Neutrophil (primary cell): Measurements from ENCODE around the gene GYPB.
"Not testable (repeated sequence)": the region's sequence is repeated elsewhere in the genome, so short reads cannot be mapped to it uniquely, and the experiment has no call there.

Source experiments
- H3K27ac ChIP-seq: fragments of 200-600 bp; sonication (generic); 2 replicates; pipeline ENCODE4 v1.5.1; 2016; ENCODE audit warnings: mild to moderate bottlenecking, moderate library complexity
- H3K27me3 ChIP-seq: fragments of 200-600 bp; sonication (generic); 2 replicates; pipeline ENCODE4 v1.6.0; 2016; ENCODE audit warnings: mild to moderate bottlenecking
- H3K36me3 ChIP-seq: fragments of 200-600 bp; sonication (generic); 2 replicates; pipeline ENCODE4 v1.5.1; 2017
- H3K4me1 ChIP-seq, 2 experiments: fragments of 200-600 bp in 1 of 2; sonication (generic) in 1 of 2; 1 replicate in 1 of 2; 2 replicates in 1 of 2; pipeline versions ENCODE4 v1.5.1 to v1.6.1; 2013 to 2016; ENCODE audit warnings: low read depth in 1 of 2, low read length in 1 of 2, mild to moderate bottlenecking in 1 of 2, moderate library complexity in 1 of 2; ENCODE audit not compliant: control insufficient read depth in 1 of 2, insufficient read depth in 1 of 2
- H3K4me3 ChIP-seq, 2 experiments: fragments of 200-600 bp in 1 of 2; sonication (generic) in 1 of 2; 1 replicate in 1 of 2; 2 replicates in 1 of 2; pipeline ENCODE4 v1.5.1; 2013 to 2016; ENCODE audit warnings: low read depth in 1 of 2, low read length in 1 of 2, mild to moderate bottlenecking in 1 of 2, moderate library complexity in 1 of 2
- H3K9me3 ChIP-seq: fragments of 200-600 bp; sonication (generic); 2 replicates; pipeline ENCODE4 v1.5.1; 2016
- TF ChIP-seq, protein P1 (sequence below): fragments of 200-600 bp; sonication (generic); IDR thresholded peaks from 2 replicates; pipeline ENCODE4 v1.5.1; 2016; ENCODE audit warnings: antibody characterized with exemption

GYPB gene

DNA sequence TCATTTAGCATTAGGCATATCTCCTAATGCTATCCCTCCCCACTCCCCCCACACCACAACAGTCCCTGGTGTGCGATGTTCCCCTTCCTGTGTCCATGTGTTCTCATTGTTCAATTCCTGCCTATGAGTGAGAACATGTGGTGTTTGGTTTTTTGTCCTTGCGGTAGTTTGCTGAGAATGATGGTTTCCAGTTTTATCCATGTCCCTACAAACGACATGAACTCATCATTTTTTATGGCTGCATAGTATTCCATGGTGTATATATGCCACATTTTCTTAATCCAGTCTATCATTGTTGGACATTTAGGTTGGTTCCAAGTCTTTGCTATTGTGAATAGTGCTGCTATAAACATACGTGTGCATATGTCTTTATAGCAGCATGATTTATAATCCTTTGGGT lies 7.5 kb upstream of the GYPB start:
- not testable (repeated sequence) for H3K4me3 ChIP-seq, H3K36me3 ChIP-seq, H3K9me3 ChIP-seq, H3K4me1 ChIP-seq, H3K27ac ChIP-seq, H3K27me3 ChIP-seq

DNA sequence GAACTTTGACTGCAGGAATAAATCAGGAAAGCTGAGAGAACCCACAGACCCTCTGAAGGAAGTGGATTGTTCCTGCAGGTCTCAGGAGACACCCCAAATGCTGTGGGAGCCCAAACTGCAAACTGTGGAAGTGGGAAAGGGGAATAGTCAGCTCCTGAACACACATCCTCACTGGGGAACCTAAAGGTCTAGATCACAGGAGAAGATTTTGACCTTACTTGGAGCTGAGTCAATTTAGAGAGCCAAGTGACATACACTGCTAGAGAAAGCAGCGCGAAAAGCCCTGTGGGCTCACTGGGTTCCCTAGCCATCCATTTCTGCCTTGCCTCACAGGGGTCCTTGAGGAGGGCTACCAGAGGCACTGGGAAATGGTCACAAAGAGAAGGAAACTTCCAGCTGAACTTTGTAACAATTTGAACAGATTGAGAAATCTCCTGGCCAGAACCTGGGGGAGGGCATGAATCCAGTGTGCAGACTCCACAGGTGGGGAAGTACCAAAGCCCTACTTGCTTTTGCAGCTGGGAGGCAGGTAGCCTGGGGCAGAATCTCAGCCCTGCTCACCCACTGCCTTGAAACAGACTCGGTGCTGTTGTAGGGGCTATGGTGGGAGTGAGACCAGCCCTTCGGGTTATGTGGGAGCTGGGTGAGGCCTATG lies 5.3 kb upstream of the GYPB start:
- H3K27me3 ChIP-seq, H3K9me3 ChIP-seq, H3K4me1 ChIP-seq, H3K36me3 ChIP-seq, H3K4me3 ChIP-seq, H3K27ac ChIP-seq: not testable (repeated sequence)

DNA sequence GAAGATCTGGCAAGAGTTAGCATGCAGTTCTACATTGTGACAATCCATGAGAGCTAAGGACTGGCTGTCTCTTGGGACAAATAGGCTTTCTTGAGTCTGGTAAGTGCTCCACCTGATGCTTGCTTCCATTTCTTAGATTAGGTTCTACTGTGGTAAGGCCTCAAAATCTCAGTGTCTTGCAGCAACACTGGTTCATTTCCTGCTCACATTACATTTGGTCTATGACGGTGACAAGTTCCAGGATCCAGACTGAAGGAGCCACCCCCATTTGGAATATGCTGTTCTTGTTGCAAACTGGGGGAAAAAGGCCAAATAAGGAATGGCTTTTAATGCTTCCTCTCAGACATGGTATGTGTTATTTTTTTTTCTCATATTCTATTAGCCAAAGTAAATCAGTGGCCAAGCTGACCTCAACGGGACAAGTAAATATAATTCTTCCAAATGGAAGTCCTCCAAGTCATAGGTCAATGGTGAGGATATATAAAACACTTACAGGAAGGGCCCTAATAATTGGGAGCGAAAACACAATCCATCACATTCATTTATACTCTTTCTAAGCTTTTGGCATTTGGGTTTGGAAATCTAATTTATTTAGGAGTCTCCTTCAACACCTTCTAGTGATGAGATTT lies 3.7 kb upstream of the GYPB start:
- H3K27me3 ChIP-seq, H3K27ac ChIP-seq, H3K4me1 ChIP-seq, H3K4me3 ChIP-seq, H3K9me3 ChIP-seq, H3K36me3 ChIP-seq: not testable (repeated sequence)

DNA sequence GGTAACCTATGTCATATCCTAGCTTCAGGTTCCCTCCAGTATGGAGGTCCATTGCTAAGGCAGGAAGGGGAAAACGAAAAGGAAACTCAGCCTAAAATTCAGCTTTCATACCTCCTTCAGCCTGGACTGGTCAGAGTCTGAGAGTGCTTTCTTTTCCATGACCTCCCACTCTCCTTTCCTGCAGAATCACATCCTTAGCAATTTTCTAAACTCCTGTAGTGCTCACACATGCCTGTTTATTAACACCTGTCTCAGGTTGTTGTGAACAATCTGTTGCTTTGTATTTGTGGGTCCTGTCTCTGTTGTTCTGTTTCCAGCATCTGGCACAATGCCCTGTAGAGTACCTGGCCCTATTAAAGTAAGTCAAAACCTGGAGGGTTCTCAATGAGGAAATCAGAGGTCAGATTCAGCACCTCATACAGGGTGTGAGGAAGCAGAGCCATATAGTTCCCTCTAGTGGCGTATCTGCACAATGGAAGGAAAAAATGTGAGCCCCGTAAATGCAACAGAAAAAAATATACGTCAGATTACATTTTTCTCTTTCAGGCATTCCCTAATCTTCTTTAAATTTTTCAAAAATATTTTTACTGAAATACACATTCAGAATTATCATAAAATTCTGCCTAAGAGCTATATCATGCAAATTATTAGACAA lies 2.3 kb upstream of the GYPB start:
- H3K9me3 ChIP-seq, H3K4me3 ChIP-seq, H3K4me1 ChIP-seq, H3K27me3 ChIP-seq, H3K27ac ChIP-seq, H3K36me3 ChIP-seq: not testable (repeated sequence)

DNA sequence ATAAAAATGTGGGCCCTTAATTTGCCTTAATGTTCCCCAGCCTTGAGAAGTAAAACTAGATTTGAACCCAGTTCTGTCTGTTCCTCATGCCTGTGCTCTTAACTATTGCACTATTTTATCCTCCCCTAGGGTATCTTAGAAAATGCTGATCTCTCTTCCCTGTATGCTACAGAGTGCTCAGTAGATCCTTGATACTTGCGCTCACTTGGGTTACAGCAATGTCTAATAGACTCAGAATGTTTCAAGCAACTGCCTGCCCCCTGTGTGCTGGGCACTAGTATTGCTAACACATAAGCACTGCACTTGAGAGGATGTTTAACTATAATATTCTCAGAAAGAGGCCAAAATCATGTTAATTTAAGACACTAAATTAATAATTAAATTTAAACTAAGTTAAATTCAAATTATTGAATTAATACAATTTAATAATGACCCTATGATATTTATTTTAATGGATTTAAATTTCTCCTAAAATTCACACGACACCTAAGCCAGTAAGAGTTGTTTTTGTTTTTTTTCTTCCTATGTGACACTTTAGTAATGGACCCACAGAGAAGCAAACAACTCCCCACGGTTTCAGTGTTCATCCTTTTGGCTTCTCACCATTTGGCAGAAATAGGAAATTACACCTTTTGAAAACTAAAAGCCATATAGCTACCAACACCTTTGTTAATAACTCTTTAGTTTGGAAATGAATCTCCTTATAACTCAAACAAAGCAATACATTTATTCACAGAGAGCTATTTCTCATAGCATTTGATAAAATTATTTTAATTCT lies 768 bp downstream of the GYPB start:
- H3K9me3 ChIP-seq, H3K27me3 ChIP-seq, H3K4me3 ChIP-seq, H3K27ac ChIP-seq, H3K4me1 ChIP-seq, H3K36me3 ChIP-seq: not testable (repeated sequence)

DNA sequence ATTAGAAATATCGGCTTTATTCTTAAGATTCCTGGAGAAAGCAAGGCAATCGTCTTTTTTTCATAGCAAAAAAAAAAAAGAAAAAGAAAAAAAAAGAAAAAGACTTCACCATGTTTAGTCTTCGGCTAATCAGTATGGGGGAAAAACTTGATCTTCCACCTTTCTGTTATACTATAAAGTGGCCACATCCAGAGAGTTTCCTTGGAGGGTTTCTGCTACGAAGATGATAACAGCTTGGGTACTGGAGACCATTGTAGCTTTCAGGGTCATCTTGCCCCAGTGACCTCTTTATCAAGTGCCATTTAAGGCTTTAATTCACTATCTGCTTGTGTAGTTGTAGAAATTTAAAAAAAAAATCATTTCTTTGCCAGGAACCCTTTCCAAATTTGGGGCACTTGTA lies 1.9 kb downstream of the GYPB start:
- not testable (repeated sequence) for H3K4me1 ChIP-seq, H3K4me3 ChIP-seq, H3K36me3 ChIP-seq, H3K9me3 ChIP-seq, H3K27me3 ChIP-seq, H3K27ac ChIP-seq

DNA sequence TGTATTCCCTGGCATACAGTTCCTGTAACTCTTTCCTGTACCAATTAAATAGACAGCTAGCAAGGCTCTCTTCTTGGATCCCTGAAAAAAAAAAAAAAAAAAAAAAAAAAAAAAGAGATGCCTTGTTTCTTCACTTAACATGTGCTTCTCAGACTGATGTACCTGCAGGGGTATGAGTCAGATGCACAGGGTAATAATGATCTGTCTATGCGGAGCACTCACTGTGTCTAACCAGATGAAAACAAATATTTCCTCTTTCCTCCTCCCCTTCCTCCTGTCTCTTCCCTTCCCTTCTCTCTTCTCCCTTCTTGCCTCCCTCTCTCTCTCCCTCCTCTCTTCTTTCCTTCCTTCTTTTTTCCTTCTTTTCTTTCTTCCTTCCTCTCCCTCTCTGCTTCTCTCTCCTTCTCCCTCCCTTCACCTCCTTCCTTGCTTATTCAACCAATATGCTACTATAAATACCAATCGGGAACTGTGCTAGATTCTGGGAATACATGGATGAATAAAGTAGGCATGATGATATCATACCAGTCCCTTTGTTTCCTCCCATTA lies 3.0 kb downstream of the GYPB start:
- H3K27me3 ChIP-seq, H3K9me3 ChIP-seq, H3K4me3 ChIP-seq, H3K36me3 ChIP-seq, H3K27ac ChIP-seq, H3K4me1 ChIP-seq: not testable (repeated sequence)

DNA sequence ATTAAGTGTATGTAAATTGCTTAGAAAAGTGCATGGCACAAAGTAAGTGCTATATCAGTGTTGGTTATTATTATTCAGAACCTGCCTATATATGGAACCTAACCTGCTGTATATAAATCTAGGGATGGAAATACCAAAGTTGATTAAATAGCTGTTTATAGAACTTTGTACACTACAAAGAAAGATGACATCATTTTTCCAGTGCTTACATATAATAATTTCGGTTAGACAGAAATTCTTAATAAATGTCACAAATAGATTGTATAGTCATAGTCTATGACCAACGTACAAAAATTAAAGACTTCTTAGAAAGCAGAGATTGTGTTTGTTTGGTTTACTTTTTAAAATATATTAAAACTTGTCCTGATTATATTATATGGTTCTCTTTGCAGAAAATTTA lies 4.4 kb downstream of the GYPB start:
- H3K4me1 ChIP-seq, result no peaks in the 10 kb centered on the region
- H3K27me3 ChIP-seq, result no peaks in the 10 kb centered on the region

DNA sequence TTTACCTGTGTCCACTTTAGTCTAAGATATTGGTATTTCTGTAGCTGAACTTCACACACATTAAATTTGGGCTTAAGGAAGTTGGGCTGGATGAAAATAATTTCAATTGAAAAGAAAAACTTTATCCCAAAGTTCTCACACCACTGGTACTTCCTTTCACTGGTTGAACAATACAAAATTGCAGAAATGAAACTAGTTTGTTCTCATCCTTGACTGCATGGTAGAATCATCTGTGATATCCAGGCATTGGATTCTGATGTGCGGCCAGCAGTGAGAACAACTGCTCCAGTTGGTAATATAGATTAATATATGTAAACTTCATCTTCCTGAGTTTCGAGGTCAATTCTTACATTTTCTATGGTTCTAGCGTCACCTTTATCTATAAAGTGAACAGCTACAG lies 10.6 kb downstream of the GYPB start:
- H3K36me3 ChIP-seq, H3K27ac ChIP-seq, H3K27me3 ChIP-seq, H3K9me3 ChIP-seq, H3K4me3 ChIP-seq, H3K4me1 ChIP-seq: not testable (repeated sequence)

More for the DNA sequence above, 4.4 kb downstream of the GYPB start:
- Histone ChIP-seq H3K27ac (no peak overlapping the region), H3K4me3 (no peak overlapping the region), H3K36me3 (no peaks in the 10 kb centered on the region), H3K9me3 (no peaks in the 10 kb centered on the region)
- TF ChIP-seq, protein P1, sequence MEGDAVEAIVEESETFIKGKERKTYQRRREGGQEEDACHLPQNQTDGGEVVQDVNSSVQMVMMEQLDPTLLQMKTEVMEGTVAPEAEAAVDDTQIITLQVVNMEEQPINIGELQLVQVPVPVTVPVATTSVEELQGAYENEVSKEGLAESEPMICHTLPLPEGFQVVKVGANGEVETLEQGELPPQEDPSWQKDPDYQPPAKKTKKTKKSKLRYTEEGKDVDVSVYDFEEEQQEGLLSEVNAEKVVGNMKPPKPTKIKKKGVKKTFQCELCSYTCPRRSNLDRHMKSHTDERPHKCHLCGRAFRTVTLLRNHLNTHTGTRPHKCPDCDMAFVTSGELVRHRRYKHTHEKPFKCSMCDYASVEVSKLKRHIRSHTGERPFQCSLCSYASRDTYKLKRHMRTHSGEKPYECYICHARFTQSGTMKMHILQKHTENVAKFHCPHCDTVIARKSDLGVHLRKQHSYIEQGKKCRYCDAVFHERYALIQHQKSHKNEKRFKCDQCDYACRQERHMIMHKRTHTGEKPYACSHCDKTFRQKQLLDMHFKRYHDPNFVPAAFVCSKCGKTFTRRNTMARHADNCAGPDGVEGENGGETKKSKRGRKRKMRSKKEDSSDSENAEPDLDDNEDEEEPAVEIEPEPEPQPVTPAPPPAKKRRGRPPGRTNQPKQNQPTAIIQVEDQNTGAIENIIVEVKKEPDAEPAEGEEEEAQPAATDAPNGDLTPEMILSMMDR, result no peak

DNA sequence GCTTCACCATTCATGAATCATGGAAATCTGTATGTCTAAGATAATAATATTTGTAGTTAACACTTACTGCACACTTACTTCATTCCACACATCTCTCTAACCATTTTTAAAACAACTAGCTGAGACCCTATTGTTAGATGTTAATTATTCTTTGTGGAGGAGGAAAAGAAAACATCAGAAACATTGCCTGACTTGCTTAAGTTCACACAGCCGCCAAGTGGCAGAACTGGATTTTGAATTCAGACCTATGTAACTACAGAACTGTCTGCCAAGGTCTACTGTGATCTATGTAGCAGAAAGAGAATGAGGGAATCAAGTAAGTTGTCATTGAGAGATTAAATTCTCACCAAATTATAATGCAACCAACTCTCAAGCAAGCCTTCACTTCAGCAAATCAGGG lies 11.2 kb downstream of the GYPB start:
- not testable (repeated sequence) for H3K27ac ChIP-seq, H3K4me1 ChIP-seq, H3K27me3 ChIP-seq, H3K36me3 ChIP-seq, H3K4me3 ChIP-seq, H3K9me3 ChIP-seq

DNA sequence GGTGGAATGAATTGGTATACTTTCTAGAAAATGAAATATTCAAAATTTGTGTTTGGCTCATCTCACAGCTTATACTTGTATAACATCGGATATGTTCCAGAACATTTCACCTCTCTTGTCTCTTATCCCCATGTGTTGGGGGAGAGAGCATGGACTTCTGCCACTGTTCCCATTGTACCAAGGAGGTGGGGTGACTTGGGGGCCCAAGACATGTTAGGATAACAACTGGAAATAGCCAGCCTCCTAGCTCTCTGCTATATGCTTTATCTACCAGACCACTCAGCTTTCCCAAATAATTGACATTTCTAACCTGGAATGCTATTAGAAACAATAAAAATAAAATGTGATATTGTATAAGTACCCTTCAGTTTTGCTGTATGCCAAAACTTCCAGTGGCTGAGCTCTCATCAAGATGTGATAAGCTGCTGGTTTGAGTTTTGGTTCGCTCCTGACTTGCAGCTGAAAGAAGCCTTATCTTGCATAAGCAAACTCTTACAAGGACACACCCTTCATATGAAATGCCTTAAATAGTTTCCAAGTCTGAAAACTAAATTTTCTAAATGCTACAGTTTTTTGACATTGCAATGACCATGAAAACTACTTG lies 12.9 kb downstream of the GYPB start:
- H3K36me3 ChIP-seq, H3K27me3 ChIP-seq, H3K9me3 ChIP-seq, H3K27ac ChIP-seq, H3K4me3 ChIP-seq, H3K4me1 ChIP-seq: not testable (repeated sequence)

DNA sequence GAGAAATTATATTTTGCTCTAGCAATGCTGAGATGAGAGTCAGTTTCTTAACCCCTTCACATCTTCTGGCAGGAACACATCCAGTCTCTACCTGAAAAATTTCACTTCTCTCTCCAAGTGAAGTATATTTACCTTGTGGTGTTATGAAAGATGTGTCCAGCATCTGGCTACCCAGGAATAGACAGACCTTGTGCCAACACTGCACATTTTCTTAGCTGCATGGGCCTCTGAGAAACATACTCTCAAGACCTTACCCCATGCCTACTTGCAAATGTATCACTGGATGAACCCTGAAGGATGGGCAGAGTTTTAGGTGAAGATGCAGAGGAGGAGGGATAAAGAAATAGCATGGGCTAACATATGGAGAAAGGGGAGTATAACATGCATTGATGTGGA lies 13.6 kb downstream of the GYPB start:
- H3K27ac ChIP-seq, result not testable (repeated sequence)

More for the DNA sequence above, 13.6 kb downstream of the GYPB start:
- H3K27me3 ChIP-seq, H3K4me1 ChIP-seq, H3K36me3 ChIP-seq, H3K4me3 ChIP-seq, H3K9me3 ChIP-seq: not testable (repeated sequence)
